Stimulated activated CD4-positive, alpha-beta T cell treated with anti-CD3 and anti-CD28 coated beads, Interleukin-4, amount 100 ng/mL, for 4 hours (primary cell): ENCODE data around the gene STX16.
"Not testable (repeated sequence)": the region's sequence is repeated elsewhere in the genome, so short reads cannot be mapped to it uniquely, and the experiment has no call there.

Source experiments
- DNase-seq, 2 experiments: peaks; one replicate each; pipeline ENCODE4 v3.0.0-alpha.2; 2020

The STX16 gene

GRCh38 chr20:58713801-58714339, 62.8 kb downstream of the STX16 start:
- DNase-seq = no peak

DNA sequence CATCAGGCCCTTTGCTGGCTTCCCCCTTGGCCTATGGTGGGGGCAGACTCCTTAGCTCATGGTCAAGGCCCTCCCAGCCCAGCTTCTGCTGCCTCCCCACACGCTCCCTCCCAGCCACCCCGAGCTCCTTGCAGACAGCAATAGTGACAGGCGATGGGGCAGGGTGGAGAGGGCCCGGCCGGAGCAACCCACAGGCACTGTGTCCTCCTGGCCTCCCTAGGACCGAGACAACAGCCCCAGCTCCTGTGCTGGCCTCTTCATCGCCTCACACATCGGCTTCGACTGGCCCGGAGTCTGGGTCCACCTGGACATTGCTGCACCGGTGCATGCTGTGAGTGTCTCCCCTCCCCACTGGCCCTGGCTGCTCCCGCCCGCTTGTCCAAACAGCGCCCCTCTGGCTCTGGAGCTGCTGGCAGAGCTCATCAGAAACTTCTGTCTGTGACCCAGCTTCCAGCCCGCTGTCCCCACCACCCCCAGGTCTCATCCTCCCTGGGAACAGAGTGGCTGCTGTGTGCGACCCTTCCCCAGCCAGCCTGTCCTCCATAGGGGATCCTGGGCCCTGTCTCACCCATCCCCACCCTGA, 63.3 kb downstream of the STX16 start:
- no peak for DNase-seq

GRCh38 chr20:58714923-58715351, 63.9 kb downstream of the STX16 start:
- no peak for DNase-seq

DNA sequence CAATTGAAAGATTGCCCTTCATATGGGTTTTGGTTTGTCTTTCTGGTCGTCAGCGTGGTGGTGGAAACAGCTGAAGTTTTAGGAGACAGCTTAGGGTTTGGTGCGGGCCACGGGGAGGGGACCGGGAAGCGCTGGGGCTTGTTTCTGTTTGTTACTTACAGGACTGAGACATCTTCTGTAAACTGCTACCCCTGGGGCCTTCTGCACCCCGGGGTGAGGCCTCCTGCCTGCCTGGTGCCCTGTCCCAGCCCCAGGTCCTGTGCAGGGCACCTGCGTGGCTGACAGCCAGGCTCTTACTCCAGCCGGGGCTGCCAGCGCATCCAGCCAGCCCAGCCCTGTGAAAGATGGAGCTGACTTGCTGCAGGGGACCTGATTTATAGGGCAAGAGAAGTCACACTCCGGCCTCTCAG, 64.3 kb downstream of the STX16 start:
- DNase-seq = no peak

DNA sequence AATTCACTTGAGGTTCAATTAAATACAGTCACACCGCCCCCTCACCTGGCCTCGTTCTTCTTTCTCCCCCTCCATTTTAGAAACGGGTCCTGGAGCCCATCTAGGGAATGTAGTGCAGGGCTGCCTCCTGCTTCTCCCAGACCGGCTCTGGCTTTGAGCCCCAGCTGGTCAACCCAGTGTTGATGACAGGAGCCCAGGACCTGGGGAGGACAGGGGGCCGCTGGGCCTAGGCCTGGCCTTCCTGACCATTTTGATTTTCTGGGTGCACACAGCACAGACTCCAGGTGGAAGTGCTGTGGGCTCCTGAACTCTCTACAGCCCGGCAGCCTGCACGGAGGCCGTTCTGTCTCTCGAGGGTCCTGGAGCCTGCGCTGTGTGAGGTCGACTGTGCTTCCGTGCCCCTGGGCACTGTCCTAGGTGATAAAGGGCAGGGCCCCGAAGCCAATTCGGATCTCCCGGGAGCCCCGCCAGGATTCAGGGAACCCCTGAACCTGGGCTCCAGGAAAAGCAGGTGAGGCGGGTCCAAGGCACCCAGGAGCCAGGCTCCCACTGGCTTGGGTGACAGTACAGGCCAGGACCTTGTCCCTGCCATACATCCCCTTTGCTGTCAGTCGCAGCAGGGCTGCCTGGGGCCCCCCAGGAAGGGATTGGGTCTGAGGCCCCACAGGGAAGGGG, 64.9 kb downstream of the STX16 start:
- DNase-seq = no peak

GRCh38 chr20:58716476-58717277, 65.6 kb downstream of the STX16 start:
- DNase-seq = no peak

DNA sequence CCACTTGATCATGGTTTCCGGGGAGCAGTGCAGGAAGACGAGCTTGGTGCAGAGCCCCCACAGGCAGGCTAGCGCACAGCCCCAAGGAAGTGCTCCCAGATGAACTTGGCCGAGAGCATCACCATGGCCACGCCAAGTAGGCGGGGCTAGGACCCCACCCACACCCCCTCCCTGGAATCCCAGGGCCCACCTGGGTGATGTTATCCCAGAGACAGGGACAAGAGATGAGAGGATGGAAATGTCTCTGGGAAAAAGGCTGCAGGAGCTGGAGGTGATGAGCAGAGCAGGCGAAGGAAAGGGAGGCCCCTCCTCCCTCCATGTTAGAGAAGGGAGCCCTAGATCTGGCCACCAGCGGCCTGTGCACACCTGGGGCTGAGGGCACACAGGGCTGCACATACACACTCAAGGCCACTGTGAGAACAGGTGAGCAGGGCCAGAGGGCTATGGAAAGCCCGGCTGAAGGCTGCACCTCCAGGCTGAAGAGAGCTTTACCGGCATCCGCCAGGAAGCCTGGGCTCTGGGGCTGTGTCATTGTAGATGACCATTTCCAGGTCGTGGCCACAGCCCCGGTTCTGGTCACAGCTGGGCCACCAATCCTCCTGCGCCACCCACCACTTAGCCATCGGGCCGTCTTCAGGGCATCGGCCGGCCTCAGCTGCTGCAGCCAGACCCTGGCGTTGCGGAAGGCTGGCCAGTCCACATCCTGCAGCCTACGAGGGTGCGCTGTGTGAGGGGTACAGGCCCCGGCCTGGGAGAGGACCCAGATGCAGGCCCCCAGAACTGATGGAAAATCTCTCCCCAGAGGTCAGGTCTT, 66.4 kb downstream of the STX16 start:
- no peak for DNase-seq

DNA sequence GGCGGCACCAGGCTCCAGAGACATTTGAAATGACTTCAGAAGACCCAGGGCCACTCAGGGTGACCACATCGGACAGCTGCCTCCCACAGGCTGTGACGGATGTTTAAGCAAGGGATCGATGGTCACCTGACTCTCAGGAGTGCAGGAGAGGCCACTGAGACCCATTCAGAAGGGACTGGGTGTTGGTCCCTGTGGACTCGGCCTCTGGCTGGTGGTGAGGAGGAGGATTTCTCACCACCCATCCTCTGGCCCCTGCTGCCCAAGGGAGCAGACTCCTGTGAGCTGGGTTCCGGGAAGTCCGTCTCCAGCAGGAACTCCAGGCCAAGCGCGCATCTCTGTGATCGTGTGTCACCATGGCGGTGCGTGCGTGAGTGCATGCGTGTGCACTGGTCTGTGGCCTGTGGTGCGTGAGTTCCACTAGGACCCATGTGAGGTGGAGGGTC, 67.1 kb downstream of the STX16 start:
- no peak for DNase-seq

GRCh38 chr20:58718729-58719128, 67.6 kb downstream of the STX16 start:
- no peak for DNase-seq

DNA sequence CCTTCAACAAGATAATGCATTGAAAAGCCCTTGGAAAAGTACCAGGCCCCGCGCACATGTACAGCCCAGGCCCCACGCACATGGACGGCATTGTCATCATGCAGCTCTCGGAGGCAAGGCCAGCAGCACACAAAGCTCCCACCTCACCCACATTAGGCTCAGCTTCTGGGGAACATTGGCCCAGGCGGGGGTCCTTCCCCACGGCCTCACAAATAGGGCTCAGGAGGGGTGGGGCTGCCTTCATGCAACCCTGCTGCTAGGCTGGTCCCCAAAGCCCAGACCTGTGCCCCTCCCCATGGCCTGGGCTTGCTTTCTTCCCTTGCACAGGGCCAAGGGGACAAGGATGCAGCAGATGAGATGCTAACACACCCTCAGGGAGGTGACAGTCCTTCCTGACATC, 68.2 kb downstream of the STX16 start:
- DNase-seq = no peak

DNA sequence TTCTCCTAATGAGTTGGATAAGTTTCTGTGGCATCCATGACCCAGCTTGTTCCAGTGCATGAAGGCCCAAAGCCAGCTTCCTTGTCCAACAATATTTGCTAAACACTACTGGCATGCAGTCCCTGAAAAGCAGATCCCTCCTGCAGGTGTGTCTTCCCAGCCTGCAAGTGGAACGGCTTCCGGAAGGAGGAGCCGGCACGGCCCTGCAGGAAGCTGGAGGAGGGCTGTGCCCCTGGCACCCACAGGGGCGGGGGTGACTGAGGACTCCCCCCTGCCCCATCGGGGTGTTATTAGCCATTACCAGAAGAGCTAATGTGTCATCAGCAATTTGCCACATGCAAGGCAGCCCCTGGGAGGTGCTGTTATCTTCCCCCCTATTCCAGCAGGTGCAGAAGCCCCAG, 68.9 kb downstream of the STX16 start:
- no peak for DNase-seq

DNA sequence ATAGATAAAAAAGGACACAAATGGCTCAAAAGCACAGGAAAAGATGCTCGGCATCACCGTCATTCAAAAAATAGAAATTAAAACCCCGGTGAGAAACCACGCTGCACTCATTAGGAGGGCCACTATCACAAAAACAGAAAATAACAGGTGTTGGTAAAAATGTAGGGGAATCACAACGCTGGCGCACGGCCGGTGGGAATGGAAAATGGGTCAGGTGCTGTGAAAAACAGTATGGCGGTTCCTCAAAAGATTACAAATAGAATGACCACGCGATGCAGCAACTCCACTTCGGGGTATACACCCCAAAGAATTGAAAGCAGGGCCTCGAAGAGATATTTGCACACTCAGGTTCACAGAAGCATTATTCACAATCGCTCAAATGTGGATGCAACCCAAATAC, 69.8 kb downstream of the STX16 start:
- no peak for DNase-seq

DNA sequence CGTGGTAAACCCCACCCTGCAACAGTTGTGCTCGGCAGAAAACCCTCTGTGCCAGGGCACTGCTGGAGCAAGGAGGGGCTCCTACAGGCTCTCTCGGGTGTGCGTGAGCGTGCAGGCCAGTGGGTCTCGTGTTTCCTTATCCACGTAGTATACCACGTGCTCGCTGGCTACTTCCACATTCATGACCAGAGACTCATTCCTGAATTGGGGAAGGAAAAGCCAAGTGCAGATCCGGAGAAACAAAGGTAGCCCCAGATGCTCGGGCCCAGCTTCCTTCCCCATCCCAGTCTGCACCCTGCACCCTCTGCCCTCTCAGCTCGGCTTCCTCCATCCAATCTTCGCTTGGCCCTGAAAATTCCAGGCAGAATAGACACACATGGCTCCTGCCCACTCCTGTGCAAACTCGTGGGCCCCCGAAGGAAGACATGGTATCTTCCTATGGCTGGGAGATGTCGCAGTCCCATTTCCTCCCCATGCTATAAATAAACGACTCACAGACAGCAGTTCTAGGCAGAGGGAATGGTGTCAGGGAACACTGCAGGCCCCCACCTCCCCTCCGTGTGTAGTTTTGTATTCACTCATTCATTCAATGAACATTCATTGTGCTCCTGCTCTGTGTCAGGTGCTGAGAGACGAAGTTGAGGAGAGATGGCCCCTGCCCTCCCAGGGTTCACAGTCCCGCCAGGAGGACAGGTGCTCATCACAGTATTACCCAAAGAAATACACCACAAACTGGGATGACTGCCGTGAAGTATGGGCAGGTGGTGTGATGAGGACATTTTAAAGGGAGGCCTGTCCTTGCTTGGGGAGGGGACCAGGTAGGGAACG, 71.1 kb downstream of the STX16 start:
- DNase-seq = no peak

DNA sequence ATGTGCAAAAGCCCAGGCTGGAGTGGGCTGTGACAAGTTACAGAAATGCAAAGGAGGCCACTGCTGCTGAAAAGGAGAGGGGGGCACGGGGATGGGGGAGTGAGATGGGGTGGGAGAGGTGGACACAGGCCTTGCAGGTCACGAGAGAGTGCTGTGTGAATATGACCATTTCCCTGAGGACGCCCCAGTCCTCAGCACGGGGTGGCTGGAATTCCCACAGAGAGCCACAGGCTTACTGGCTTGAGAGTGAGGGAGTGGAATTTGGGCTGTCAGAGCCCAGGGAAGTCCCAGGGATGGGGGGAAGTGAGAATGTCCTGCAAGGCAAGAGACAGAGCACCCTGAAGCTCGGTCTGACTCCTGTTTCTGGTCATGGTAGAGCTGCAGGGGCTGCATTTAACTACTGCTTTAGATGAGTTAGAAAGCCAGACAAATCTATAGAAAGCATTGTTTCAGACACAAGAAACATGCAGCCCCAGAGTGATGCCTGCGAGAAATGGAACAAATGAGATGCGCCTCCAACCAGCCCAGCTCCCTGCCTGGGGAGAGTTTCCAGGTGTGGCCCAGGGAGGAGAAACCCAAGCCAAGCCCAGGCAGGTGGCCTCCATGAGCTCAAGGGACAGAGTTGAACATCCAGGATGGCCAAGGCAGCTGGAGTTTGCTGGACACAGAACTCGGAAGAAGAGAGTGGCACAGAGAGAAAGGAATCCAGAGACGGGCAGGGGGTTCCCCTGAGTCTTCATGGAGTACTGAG, 72.0 kb downstream of the STX16 start:
- DNase-seq = no peak

- DNase-seq = no peak
Measured at GRCh38 chr20:58723628-58723984, 72.5 kb downstream of the STX16 start.

- not testable (repeated sequence) for DNase-seq
Measured at GRCh38 chr20:58726156-58726555, 75.1 kb downstream of the STX16 start.
